H1 (cell line): Measurements from ENCODE around the gene RNF144A. TPM values are rescaled to one million over a fixed set of nuclear protein-coding genes. Genes with fewer than 3 reads are reported as not detected.

Source experiments
- ATF3 ChIP-seq: IDR thresholded peaks from 2 replicates; pipeline ENCODE4 v1.6.1; 2011; ENCODE audit warnings: low read depth, mild to moderate bottlenecking, low read length; ENCODE audit not compliant: insufficient read depth
- BACH1 ChIP-seq: IDR thresholded peaks from 2 replicates; pipeline ENCODE4 v1.6.1; 2012; ENCODE audit warnings: low read length, improper control_type of control experiment
- CEBPB ChIP-seq: IDR thresholded peaks from 2 replicates; pipeline ENCODE4 v1.6.1; 2012; ENCODE audit warnings: low read depth, low read length
- CHD7 ChIP-seq: fragments of 300-600 bp; sonication (generic); IDR thresholded peaks from 2 replicates; pipeline ENCODE4 v1.7.1; 2012; ENCODE audit warnings: low read length, moderate library complexity, mild to moderate bottlenecking, inconsistent platforms; ENCODE audit not compliant: insufficient replicate concordance
- EZH2 ChIP-seq: fragments of 200-600 bp; sonication (generic); IDR thresholded peaks from 2 replicates; pipeline ENCODE4 v1.7.1; 2012; ENCODE audit warnings: low read depth, mild to moderate bottlenecking, moderate library complexity, low read length, inconsistent platforms; ENCODE audit not compliant: severe bottlenecking
- JUN ChIP-seq: IDR thresholded peaks from 2 replicates; pipeline ENCODE4 v1.6.1; 2011; ENCODE audit warnings: low read depth, mild to moderate bottlenecking, improper control_type of control experiment, low read length
- KDM1A ChIP-seq: fragments of 200-600, 300-600 bp; sonication (generic); IDR thresholded peaks from 2 replicates; pipeline ENCODE4 v1.7.1; 2016; ENCODE audit warnings: mild to moderate bottlenecking, low read length, borderline replicate concordance
- RBBP5 ChIP-seq: IDR thresholded peaks from 2 replicates; pipeline ENCODE4 v1.7.1; 2012; ENCODE audit warnings: low read depth, mild to moderate bottlenecking, inconsistent platforms, low read length, moderate library complexity, borderline replicate concordance
- SIX5 ChIP-seq: IDR thresholded peaks from 2 replicates; pipeline ENCODE4 v1.6.1; 2011; ENCODE audit warnings: mild to moderate bottlenecking, low read depth, low read length
- polyA plus RNA-seq, 7 experiments: library from polyadenylated mRNA; depleted of rRNA in 3 of 7; stranded (reverse) in 5 of 7; unstranded in 2 of 7; fragments of >200 nt in 5 of 7; fragments of 200-250 nt in 2 of 7; gene quantifications; 1 replicate in 5 of 7; 2 replicates in 1 of 7; 4 replicates in 1 of 7; pipeline versions ENCODE4 v1.2.1 to v1.2.3, GENCODE V29; 2011 to 2013; ENCODE audit warnings: missing spikeins in 2 of 7, mixed read lengths in 2 of 7
- total RNA-seq: library from RNA; stranded (reverse); fragmentation: NEBNext Ultra II Directional; extraction: Animal tissue kit (Norgen Biotek cat#: 25700); gene quantifications from 2 replicates; pipeline ENCODE4 v1.2.1, GENCODE V29; 2021

The RNF144A gene
- total and polyA plus RNA-seq, 2 of the 8 experiments (the other 6 are each of a cell fraction or from before 2014, with no cell fraction given): 14.0 to 15.0 TPM

- TF ChIP-seq CHD7 (no peak), SIX5 (no peak), EZH2 (no peak), KDM1A (no peak), JUN (no peak), ATF3 (no peak), CEBPB (no peak), BACH1 (no peak), RBBP5 (no peak)
Measured at GRCh38 chr2:6970551-6970950, 53.3 kb downstream of the RNF144A start (continued).
